GM12892 (cell line): ENCODE measurements around the gene ATP8A2.

Source experiments
- DNase-seq: peaks from one replicate; pipeline ENCODE4 v3.0.0; 2011; ENCODE audit not compliant: insufficient read length
- FAIRE-seq: peaks from 2 replicates; lab custom pipeline; 2011; peaks lifted over from hg19 to GRCh38; lab: Jason Lieb, UNC
- POLR2A ChIP-seq: IDR thresholded peaks from 2 replicates; pipeline ENCODE4 v1.6.1; 2011; ENCODE audit warnings: low read depth, low read length, control low read depth
- POLR2AphosphoS5 ChIP-seq: IDR thresholded peaks from 2 replicates; pipeline ENCODE4 v1.6.1; 2011; ENCODE audit warnings: low read depth, low read length, control low read depth
- TAF1 ChIP-seq: IDR thresholded peaks from 2 replicates; pipeline ENCODE4 v1.6.1; 2011; ENCODE audit warnings: low read depth, mild to moderate bottlenecking, control low read depth, low read length, borderline replicate concordance

The ATP8A2 gene

GRCh38 chr13:25701304-25701703, 329.5 kb downstream of the ATP8A2 start:
- no peak for DNase-seq

GRCh38 chr13:25702386-25702785, 330.6 kb downstream of the ATP8A2 start:
- TF ChIP-seq TAF1 (no peak), POLR2A (no peak), POLR2AphosphoS5 (no peak)
- no peak for DNase-seq
- no peak for FAIRE-seq

More at GRCh38 chr13:25701304-25701703, 329.5 kb downstream of the ATP8A2 start:
- no peak for FAIRE-seq
- TF ChIP-seq TAF1 (no peak), POLR2A (no peak), POLR2AphosphoS5 (no peak)

- no peak for TF ChIP-seq POLR2AphosphoS5
- no peak for TF ChIP-seq POLR2A
- TF ChIP-seq TAF1: no peak
- no peak for FAIRE-seq
- no peak for DNase-seq
Measured at GRCh38 chr13:25707726-25708125, 336.0 kb downstream of the ATP8A2 start.

- no peak for TF ChIP-seq TAF1
- no peak for TF ChIP-seq POLR2AphosphoS5
- TF ChIP-seq POLR2A: no peak
- no peak for DNase-seq
- FAIRE-seq: no peak
Measured at GRCh38 chr13:25708268-25708667, 336.5 kb downstream of the ATP8A2 start.

GRCh38 chr13:25709088-25709487, 337.3 kb downstream of the ATP8A2 start:
- DNase-seq: no peak
- no peak for FAIRE-seq
- TF ChIP-seq TAF1: no peak
- no peak for TF ChIP-seq POLR2A
- no peak for TF ChIP-seq POLR2AphosphoS5

- no peak for DNase-seq
- no peak for FAIRE-seq
- TF ChIP-seq POLR2AphosphoS5: no peak
- no peak for TF ChIP-seq POLR2A
- no peak for TF ChIP-seq TAF1
Measured at GRCh38 chr13:25715760-25716159, 344.0 kb downstream of the ATP8A2 start.

- TF ChIP-seq POLR2A (no peak), POLR2AphosphoS5 (no peak), TAF1 (no peak)
- DNase-seq (no peak), FAIRE-seq (no peak)
Measured at GRCh38 chr13:25717666-25718197, 346.0 kb downstream of the ATP8A2 start.

GRCh38 chr13:25719666-25720065, 347.9 kb downstream of the ATP8A2 start:
- no peak for TF ChIP-seq TAF1
- no peak for TF ChIP-seq POLR2A
- TF ChIP-seq POLR2AphosphoS5: no peak
- no peak for FAIRE-seq

GRCh38 chr13:25722893-25723292, 351.1 kb downstream of the ATP8A2 start:
- DNase-seq: no peak
- no peak for FAIRE-seq
- TF ChIP-seq TAF1 (no peak), POLR2AphosphoS5 (no peak), POLR2A (no peak)

More at GRCh38 chr13:25719666-25720065, 347.9 kb downstream of the ATP8A2 start:
- no peak for DNase-seq

- TF ChIP-seq TAF1 (no peak), POLR2A (no peak), POLR2AphosphoS5 (no peak)
- FAIRE-seq (no peak), DNase-seq (no peak)
Measured at GRCh38 chr13:25725104-25725503, 353.3 kb downstream of the ATP8A2 start.

- FAIRE-seq (no peak), DNase-seq (no peak)
- TF ChIP-seq POLR2AphosphoS5: no peak
- no peak for TF ChIP-seq POLR2A
Measured at GRCh38 chr13:25727250-25727649, 355.5 kb downstream of the ATP8A2 start.

- FAIRE-seq (no peak), DNase-seq (no peak)
- TF ChIP-seq POLR2A (no peak), TAF1 (no peak), POLR2AphosphoS5 (no peak)
Measured at GRCh38 chr13:25727810-25728209, 356.0 kb downstream of the ATP8A2 start.

GRCh38 chr13:25729201-25729600, 357.4 kb downstream of the ATP8A2 start:
- FAIRE-seq (no peak), DNase-seq (no peak)
- TF ChIP-seq POLR2A: no peak
- no peak for TF ChIP-seq POLR2AphosphoS5
- TF ChIP-seq TAF1: no peak
